ENCODE measurements around the gene CLEC20A. TPM values are rescaled to one million over a fixed set of nuclear protein-coding genes. Genes with fewer than 3 reads are reported as not detected.

CLEC20A gene
- total and polyA plus RNA-seq, 12 donors, result not detected

DNA sequence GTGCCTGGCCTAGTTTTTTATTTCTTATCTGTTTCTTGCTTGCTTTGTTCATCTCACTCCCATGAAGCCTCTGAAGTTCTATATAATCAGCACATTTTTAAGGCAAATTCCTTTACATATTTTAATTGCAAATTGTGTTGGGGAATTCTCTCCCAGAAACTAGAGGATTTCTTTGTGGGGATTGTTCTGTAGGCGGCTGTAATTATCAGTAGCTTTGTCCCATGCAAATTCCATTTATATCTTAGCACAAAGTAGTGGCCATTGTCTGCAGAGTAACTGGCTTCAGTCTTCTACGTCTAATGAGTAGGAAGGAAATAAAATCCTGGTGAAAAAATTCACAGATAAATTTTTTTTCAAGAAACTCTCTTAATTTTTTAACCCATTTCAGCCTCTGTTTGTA is 35.7 kb downstream of the CLEC20A start:
- Histone ChIP-seq H3K4me3 (no peak overlapping the region), H3K27me3 (no peaks in the 10 kb centered on the region), H3K4me1 (replicated peaks in 1 of 2) (no peaks in the 10 kb centered on the region), H3K9me3 (replicated peaks in 1 of 3) (no peaks in the 10 kb centered on the region), H3K27ac (no peak overlapping the region), H3K36me3 (replicated peaks in 1 of 2) (no peaks in the 10 kb centered on the region)
- intact Hi-C loops (cut with DNase I), result no loop called here
- WGBS, 4 donors, result 80 to 93% (median 89%) methylated on average over 2 of the region's 2 CpGs
- TF ChIP-seq POLR2A (IDR thresholded peaks at IDR 0.05), result no peak
- TF ChIP-seq, protein P1, sequence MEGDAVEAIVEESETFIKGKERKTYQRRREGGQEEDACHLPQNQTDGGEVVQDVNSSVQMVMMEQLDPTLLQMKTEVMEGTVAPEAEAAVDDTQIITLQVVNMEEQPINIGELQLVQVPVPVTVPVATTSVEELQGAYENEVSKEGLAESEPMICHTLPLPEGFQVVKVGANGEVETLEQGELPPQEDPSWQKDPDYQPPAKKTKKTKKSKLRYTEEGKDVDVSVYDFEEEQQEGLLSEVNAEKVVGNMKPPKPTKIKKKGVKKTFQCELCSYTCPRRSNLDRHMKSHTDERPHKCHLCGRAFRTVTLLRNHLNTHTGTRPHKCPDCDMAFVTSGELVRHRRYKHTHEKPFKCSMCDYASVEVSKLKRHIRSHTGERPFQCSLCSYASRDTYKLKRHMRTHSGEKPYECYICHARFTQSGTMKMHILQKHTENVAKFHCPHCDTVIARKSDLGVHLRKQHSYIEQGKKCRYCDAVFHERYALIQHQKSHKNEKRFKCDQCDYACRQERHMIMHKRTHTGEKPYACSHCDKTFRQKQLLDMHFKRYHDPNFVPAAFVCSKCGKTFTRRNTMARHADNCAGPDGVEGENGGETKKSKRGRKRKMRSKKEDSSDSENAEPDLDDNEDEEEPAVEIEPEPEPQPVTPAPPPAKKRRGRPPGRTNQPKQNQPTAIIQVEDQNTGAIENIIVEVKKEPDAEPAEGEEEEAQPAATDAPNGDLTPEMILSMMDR (IDR thresholded peaks at IDR 0.05), result no peak
- no peak for DNase-seq

DNA sequence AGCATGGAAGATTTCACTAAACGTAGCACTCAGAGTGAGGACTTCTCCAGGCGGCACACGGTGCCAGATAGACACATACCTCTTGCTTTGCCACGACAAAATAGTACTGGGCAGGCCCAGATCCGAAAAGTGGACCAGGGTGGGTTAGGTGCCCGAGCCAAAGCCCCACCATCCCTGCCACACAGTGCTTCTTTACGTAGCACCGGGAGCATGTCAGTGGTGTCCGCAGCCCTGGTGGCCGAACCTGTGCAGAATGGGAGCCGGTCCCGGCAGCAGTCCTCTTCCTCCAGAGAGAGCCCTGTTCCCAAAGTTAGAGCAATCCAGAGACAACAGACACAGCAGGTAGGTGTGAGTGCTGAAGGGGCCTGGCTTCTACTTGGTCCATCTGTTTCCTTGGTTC is 38.6 kb downstream of the CLEC20A start:
- DNase-seq, result no peak
- H3K4me1 ChIP-seq (replicated peaks in 1 of 2), result no peaks in the 10 kb centered on the region
- intact Hi-C loops (cut with DNase I), result no loop called here
- H3K36me3 ChIP-seq (replicated peaks in 1 of 2), result no peaks in the 10 kb centered on the region
- no peaks in the 10 kb centered on the region for H3K9me3 ChIP-seq (replicated peaks in 1 of 3)
- H3K27ac ChIP-seq, result no peak overlapping the region
- H3K27me3 ChIP-seq, result no peaks in the 10 kb centered on the region
- TF ChIP-seq POLR2A (IDR thresholded peaks at IDR 0.05), result no peak
- TF ChIP-seq, protein P1 (IDR thresholded peaks at IDR 0.05), result no peak
- WGBS, 4 donors, result 95 to 97% (median 97%) methylated on average over 11 to 12 of the region's 12 CpGs
- no peak overlapping the region for H3K4me3 ChIP-seq

DNA sequence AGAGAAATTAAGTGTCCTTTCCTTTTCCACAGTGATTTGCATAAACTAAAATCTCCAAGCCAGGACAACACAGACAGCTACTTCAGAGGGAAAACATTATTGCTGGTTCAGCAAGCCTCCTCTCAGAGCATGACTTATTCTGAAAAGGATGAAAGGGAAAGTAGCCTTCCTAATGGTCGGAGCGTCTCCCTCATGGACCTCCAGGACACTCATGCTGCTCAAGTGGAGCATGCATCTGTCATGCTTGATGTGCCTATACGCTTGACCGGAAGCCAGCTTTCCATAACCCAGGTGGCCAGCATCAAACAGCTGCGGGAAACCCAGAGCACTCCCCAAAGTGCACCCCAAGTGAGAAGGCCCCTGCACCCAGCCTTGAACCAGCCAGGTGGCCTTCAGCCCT is 39.1 kb downstream of the CLEC20A start:
- H3K4me3 ChIP-seq, result no peak overlapping the region
- intact Hi-C loops (cut with DNase I), result no loop called here
- no peak overlapping the region for H3K27ac ChIP-seq
- WGBS, 4 donors, result 87 to 100% (median 96%) methylated on average over 2 to 5 of the region's 5 CpGs
- TF ChIP-seq, protein P1 (IDR thresholded peaks at IDR 0.05), result no peak
- no peak for TF ChIP-seq POLR2A (IDR thresholded peaks at IDR 0.05)
- H3K27me3 ChIP-seq, result no peaks in the 10 kb centered on the region
- DNase-seq, result no peak
- no peaks in the 10 kb centered on the region for H3K36me3 ChIP-seq (replicated peaks in 1 of 2)
- no peaks in the 10 kb centered on the region for H3K9me3 ChIP-seq (replicated peaks in 1 of 3)
- H3K4me1 ChIP-seq (replicated peaks in 1 of 2), result no peaks in the 10 kb centered on the region

DNA sequence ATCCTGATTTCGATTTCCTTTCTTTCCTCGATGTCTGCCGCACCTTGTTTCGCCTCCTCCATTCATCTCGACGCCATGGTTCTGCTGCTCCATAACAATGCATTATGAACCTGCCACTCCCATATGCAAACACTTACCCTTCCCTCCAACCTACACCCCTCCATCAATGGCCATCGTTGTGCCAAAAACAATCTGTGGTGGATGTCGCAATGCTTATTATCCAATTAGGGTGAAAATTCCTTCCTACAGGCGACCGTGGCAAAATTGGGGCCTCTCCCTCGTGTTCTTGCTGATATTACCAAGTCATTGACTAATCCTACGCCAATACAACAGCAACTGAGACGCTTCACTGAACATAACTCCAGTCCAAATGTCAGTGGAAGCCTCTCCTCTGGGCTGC is 40.3 kb downstream of the CLEC20A start:
- no peaks in the 10 kb centered on the region for H3K9me3 ChIP-seq (replicated peaks in 1 of 3)
- TF ChIP-seq POLR2A (IDR thresholded peaks at IDR 0.05), result no peak
- TF ChIP-seq, protein P1 (IDR thresholded peaks at IDR 0.05), result no peak
- no peak for DNase-seq
- H3K4me3 ChIP-seq, result no peak overlapping the region
- H3K36me3 ChIP-seq (replicated peaks in 1 of 2), result no peaks in the 10 kb centered on the region
- no peaks in the 10 kb centered on the region for H3K4me1 ChIP-seq (replicated peaks in 1 of 2)
- H3K27ac ChIP-seq, result no peak overlapping the region
- intact Hi-C loops (cut with DNase I), result no loop called here
- 94 to 97% (median 95%) methylated on average over 13 of the region's 13 CpGs for WGBS, 4 donors
- no peaks in the 10 kb centered on the region for H3K27me3 ChIP-seq

Measured in adrenal gland (tissue), 12 donors.